HG03378 (cell line): ENCODE data around the gene FOXP2.

Experiments
- ATAC-seq: cut with Tn5 transposase; IDR thresholded peaks from one replicate; pipeline ENCODE4 v1.9.1; 2021; ENCODE audit warnings: mild to moderate bottlenecking, moderate library complexity; ENCODE audit not compliant: unreplicated experiment

FOXP2 gene

DNA sequence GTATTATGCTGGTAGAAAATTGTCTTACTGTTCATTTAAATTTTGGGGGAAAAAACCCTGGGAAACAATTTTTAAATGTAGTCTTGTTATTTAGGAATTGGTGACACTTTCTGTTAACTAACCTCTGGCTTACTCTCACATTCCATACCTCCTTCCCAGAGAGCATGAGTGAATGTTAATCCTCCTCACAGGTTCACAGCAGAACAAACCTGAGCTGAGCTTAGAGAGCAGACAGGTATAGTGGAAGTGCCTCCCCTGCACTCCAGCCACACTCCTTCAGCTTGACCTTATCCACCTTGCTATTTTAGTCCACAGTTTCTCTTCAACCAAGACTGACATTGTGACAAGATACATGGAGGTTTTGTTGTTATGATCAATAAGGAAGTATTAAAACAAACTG is 235.9 kb downstream of the FOXP2 start:
- no peak for ATAC-seq

DNA sequence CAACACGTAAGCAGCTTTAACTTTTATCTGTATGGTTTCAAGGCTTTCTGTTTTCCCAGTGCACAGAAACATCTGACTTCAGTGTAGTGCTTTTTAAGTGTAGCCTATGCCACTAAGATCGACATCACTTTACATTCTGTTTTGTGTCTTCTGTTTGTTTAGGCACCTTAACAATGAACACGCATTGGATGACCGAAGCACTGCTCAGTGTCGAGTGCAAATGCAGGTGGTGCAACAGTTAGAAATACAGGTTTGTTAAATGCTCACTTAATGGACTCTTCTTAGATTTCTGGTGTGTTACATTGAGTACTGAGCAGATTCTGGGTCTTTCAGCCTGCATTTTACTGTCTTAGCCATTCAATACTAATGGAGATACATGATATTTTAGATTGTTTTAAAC is 237.4 kb downstream of the FOXP2 start:
- no peak for ATAC-seq

DNA sequence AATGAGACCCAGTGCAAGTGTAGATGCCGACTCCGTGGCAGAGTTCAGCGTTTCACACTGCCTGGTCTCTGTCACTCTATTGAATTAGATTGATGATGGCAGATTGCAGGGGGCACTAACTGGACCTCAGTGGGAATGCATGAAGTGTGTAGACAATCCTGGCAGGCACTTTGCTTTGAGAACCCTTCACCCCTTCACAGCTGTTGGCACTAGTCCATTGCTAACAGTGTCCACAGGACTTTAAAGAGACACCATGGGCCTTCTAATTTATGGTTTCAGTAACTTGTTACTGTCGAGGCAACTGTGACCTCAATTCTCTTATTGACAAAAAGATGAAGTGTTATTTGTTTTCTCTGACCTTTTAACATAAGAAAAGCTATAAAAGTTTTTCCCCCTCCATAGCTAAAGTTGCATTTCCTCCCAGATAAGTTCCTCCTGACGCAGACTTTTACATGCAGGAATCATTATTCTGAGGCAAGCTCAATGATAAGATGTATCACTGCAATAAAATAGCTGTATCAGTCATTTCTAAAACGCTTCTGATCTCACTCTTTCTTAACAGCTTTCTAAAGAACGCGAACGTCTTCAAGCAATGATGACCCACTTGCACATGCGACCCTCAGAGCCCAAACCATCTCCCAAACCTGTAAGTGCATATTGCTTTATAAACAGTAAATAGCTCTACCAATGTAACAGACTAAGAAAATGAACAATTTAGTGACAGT is 238.9 kb downstream of the FOXP2 start:
- no peak for ATAC-seq

DNA sequence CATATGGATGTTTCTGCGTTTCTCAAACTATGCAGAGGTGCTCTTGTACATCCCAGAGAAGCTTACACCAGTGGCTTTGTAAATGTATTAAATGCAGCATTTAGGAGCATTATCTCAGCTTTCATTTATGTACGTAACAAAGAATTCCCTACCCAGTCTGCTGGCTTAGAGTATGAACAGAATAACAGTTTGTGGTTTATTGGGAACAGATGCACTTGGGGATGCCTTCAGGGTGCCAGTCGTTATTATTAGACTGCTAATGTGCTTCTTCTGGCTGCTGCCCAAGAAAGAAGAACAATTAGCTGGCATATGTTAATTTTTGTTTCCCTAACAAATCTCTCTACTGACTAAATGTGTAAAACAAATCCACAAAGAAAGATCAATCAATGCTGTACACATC is 241.9 kb downstream of the FOXP2 start:
- no peak for ATAC-seq

DNA sequence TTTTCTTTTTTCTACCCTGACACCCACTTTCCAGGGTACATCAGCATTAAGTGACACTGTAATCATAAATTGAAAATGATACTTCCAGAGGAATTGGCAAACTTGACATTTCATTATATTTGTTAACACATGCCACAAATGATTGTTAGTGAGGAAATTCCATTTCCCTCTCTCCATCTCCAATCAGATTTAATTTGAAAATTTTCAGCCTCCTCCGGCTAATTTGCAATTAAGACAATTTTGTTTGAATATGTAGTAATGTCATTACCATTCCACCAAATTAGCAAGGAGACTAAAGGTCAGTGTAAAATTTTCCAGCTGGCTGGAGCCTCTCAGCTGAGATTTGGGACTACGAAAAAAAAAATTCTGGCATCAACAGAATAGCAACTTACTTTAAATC is 242.7 kb downstream of the FOXP2 start:
- ATAC-seq: no peak

DNA sequence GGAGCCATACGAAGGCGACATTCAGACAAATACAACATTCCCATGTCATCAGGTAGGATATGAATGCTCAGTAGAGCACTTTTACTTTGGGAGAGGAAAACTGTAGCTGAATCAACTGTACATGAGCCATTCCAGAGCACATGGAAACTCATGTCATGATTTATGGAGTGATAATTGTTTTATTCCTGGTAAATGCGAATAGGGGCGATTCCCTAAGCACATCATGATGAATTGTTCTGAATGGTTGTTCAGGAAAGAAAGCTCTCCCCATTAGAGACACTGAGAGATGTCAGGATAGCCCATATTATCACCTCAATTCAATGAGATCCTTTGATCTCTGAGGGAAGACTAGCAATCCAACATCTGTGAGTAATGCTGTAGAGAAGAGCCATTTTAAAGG is 243.6 kb downstream of the FOXP2 start:
- no peak for ATAC-seq

DNA sequence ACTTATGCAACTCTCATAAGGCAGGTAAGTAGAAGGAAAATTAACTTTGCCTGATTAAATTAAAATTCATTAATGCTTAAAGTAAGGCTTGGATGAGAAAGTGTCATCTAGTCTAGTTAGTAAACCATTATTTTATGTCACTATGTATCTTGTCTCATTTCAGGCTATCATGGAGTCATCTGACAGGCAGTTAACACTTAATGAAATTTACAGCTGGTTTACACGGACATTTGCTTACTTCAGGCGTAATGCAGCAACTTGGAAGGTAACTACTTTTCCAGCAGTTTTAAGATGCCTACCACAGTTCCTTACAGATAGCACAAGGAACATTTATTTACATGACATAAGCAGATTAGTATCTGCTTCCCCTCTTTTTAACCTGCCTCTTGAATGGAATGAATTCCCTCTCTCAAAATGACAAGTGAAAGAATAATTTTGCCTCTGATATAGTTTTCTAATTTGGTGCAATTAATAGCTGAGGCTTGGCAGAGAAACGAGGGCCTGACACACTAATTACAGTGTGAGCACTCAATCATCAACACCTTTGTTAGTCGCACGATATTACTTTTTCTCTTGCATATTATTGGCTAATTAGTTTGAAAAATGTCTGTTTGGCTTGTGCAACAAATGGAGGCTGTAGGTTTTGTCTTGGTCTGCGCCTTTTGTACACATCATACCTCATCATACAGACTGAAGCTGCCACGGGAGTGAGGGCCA is 245.0 kb downstream of the FOXP2 start:
- no peak for ATAC-seq

DNA sequence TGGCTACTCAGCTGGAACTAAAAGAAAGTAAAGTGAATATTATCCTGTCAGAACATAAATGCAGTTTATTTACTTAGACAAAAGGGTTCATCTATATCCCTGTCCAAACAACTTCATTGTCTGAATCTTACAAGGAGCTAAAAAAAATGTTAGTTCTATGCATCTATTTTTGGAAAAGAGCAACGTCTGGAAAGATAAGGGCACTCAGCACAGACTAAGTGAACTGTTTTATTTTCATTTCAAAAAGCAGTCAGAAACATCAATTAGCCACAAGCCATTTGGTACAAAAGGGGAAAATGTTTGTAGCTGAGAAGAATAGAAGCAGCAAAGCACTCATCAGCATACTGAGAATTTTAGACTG is 245.5 kb downstream of the FOXP2 start:
- ATAC-seq: no peak

DNA sequence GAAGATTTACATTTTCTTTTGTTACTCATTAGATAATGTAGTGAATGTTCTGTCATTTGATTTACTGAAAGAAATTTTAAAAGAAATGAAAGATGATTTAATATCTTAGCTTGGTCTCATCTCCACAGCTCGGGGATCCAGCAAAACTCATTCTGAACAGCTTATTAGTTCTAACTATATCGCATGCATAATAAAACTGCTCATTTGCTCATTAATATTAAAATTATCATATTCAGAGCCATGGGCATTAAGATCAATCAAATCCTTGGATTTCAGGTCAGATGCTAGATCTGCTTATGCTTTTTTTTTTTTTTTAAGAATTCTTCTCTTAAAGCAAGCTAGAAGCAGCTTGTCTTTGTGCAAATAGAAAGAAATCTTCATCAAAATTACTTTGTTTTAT is 246.1 kb downstream of the FOXP2 start:
- no peak for ATAC-seq

DNA sequence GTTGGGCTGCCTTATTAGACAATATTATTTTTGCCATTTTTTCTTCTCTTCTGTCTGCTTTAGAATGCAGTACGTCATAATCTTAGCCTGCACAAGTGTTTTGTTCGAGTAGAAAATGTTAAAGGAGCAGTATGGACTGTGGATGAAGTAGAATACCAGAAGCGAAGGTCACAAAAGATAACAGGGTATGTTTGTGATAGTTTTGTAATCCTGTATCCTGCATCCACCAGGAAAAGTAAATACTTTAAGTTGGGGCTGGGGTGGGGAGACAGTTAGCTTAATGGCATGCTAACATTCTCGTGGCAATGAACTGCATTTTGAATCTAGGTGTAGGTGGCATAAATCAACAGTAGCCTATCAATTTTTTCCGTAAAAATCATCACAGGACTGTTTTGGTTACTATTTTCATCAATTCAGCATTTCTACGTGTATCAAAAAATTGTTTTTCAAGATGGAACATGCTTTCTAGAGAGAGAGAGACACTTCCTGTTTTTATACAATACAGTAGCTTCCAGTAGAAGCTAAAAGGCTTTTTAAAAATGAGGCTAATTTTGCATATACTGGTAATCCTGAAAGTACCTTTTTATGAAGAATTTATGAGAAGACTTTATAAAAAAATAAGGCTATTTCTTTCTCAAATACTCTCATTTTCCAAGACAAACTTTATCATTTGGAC is 247.5 kb downstream of the FOXP2 start:
- ATAC-seq: no peak

DNA sequence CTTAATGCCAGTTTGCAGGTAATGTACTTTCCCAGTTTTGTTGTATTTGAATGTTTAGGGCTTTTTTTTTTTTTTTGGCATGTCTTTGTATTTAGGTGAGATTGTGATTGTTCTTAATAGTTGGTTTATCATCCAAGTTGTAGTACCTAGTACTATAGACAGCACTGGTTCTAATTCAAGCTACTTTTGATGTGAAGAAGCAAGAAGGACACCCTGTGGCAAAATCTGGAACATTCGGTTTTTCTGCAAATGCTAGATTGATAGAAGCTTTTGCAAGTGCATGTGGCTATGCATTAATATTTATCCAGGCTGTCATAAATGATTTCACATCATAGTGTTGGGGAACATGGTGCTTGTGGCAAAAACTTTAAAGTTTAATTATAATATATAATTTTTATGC is 248.9 kb downstream of the FOXP2 start:
- ATAC-seq: no peak

DNA sequence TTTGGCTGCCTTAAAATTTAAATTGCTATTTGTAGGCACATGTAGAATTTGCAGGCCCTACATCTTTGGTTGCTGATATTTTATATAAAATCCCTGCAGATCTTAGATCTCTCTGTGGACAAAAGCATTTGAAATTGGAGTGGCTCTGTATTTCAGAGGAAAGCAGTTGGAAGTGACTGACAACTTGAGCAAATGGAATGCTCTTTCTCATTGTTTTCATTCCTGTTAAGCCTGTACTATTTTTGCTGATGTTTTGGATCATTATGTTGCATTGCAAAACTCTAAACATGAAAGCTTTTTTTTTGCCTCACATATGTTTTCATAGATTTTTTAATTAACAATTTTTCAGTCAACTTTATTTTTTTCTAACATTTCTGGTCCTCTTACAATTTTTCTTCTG is 256.1 kb downstream of the FOXP2 start:
- no peak for ATAC-seq

DNA sequence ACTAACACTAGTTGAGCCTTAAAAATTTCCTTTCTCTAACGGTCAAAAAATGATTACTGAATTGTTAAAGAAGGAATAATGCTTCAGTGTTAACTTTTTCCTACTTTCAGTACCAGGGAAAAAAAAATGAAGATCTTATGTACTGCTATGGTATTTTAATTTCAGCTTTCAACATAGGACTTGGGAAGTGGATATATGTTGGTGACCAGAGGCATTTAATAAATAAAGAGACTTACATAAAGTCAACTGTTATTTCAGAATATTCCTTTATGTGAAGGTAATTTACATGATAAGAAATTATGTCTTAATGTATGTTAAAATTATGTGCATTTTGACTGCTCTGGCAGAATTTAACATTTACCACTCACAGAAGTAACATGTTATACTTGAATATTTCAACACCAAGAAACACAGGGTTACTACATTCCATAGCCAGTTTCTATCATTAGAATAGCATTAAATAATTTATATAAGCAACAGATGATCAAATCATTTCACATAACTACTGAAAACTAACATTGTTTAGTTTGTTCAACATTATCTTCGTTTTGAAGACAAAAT is 257.0 kb downstream of the FOXP2 start:
- ATAC-seq: no peak

DNA sequence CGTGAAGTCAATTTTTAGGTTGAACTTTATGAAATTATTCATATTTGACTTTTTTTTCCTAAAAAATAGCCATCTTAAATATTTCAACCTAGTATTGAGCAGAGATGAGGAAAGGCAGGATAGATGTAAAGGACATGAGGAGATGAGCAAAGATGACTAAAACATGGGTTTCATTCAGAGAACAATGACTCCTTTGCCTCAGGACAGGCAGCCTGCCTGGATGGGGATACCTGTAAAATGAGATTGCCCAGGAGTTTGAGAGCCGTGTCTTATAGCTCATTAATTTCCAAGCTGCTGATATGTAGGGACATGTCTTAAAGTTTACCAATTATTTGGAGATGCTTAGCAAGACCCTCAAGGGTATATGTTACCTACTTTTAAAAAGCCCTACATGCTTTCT is 263.5 kb downstream of the FOXP2 start:
- no peak for ATAC-seq

DNA sequence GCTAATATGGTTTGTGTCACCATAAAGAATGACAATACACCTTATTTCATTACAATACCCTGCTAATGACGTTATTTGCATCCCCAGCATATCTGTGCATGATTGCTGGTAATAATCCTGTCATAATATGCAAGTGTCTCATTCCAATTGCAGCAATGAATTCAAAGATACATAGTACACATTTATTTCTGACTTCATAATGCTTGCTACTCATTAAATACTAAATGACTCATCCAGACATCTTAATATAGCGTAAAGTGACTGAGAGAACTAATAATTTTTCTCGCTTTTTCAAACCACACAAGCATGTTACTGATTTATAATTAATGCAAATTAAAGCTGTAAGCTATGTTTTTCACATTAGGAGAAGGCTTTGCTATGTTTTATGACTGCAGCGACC is 272.6 kb downstream of the FOXP2 start:
- ATAC-seq: no peak

DNA sequence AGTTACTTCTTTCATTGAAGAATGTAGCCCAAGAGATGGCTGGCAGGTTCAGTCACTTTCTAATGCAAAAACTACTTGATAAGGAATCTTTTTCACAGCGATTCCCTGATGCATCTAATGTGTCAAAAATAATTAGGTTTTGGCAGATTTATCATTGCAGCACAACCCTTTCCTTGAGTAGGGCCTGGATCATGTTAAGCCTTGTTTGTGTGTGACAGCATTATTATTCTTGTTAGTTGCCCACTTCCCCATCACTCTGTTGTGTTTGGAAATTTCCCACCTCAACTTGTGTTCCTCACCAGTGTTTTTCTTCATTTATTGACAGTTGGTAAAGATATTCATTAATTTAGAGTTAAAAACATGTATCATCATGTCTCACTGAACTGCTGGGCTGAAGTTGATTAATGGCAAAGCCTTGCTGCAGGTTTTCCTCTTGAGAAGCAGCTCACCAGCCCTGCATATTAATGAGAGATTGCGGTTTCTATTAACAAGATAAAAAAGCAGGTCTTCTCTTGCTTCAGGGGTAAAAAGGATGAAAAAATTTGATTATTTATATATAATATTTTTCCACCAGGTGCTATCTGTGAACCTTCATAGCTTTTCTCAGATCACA is 273.9 kb downstream of the FOXP2 start:
- ATAC-seq: no peak

DNA sequence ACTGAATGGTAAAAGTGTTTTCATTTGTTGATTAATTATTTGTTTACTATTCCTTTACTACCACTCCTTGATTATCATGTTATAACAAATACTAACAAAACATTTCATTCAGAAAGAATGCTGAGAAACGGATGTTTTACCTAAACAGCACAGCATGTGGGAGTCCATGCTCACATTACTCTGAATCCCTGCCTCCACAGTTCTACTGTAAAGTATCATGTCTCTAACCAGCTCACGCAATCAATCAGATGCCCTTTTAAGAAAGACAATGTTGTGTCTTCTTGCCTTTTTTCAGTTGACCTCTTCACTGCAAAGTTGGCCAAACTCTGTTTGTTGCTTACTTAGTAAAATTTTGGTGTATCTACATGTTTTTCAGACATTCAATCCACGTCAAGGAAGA is 274.8 kb downstream of the FOXP2 start:
- ATAC-seq: no peak

DNA sequence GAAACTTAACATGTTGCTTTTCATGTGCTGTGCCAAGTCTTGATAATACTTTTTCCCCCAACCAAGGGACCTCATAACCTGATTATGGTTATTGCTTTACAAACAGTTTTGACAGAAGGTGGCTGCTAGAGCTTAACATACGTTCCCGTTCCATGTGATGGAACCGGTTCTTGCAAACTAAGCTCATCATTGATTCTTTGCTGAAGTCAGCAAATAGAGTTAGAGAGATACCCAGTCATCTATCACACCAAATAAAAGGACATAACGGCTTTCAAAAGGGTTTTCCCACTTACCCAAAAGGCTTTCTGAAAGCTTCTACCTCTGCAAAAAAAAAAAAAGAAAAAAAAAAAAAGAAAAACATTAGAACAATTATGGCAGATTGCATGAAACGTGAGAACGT is 277.0 kb downstream of the FOXP2 start:
- no peak for ATAC-seq

DNA sequence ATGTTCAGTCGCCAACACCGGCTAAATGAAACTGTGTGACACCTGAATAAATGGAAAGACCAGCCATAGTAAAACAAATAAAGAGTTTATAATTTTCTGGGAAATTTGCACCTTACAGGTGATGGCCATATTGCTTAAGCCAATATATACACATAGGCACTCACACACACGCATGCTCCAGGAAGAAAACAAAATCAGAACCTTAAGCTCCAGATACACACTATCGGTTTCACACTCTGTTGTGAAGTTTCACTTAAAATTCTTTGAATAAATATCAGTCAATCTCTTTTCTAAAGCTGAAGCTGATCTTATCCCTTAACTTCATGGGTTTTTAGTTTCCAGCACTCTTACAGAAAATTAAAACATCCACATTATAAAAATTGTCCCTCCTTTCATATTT is 280.6 kb downstream of the FOXP2 start:
- no peak for ATAC-seq

DNA sequence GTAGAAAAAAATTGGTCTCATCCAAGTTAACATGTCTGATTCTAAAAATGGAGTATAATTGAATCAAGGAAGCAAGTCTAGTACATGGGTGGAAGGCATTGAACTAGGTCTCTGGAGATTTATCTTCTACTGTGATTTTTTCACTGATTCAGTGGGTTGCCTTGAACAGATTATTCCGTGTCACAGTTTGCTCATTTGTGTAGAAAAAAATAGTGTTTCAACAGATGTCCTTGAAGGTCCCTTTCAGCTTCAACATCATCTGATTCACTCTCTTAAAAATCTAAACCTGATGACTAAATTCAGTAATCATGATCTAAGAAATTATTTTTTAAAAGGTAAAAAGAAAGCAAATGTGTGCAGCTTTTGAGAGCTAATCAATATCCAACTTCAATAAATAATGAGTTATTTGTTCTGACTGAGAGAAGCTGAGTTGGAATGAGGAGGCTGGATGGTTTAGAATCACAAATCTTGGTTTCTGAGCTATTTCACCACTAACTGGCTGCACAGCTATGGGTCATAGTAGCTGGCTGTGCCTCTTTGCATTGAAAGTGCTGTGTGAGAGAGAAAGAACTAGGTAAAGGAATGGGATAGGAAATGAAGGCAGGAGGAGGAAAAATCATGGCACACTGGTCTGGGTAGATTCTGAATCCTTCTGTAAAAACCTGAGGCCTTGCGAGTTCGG is 285.8 kb downstream of the FOXP2 start:
- no peak for ATAC-seq

DNA sequence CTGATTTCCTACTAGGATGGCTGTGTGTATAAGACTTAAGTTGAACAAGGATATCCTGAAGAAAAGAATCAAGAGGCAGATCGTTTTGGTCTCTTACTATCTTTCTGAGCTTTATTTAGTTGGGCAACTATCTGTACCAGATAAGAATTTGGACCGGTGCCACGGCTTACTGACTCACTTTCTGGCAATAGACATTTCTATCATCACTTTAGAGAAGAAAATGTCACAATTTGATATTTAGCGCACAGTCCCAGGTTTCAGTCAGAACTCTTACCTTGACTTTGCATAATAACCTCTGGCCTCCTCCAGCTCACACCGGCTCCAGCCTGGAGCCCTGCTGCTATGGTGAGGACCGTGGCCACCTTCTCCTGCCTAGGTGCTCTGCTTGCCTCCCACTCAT is 289.1 kb downstream of the FOXP2 start:
- ATAC-seq: no peak
